ENCODE data around the gene MLPH. TPM values are rescaled to one million over a fixed set of nuclear protein-coding genes. Genes with fewer than 3 reads are reported as not detected.

Gene MLPH
- total and polyA plus RNA-seq, 2 of the 13 experiments (the other 11 are each of a cell fraction or from before 2014, with no cell fraction given), result 0.12 TPM; not detected in 1

DNA sequence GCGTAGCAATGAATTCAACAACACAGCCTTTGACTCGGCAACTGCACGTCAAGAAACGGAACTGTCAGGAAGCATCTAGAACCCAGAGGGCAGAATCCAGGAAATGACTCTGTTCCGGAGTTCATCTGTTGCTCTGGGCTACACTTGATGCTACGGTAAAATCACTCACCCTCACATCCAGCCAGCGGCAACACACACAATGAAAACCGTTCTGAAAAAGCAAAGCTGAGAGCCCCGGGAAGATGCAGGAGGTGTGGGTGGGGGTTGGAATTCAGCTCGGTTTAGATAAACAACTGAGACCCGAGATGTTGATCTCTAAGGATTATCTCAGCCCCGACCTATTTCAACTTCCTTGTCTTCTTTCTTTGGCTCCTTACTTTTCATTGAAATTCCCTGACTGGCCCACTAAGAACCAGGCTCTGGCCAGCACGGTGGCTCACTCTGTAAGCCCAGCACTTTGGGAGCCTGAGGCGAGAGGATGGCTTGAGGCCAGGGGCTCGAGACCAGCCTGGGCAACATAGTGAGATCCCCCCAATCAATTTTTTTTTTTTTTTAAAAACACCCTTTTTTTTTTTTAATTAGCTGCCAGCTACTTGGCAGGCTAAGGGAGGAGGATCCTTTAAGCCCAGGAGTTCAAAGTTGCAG lies 116.8 kb downstream of the MLPH start (continued):
- TF ChIP-seq ZNF577 (CRISPR knock-in tag; IDR thresholded peaks at IDR 0.05; ENCODE audit: borderline replicate concordance, low read depth) (no peak), ZNF280D (CRISPR knock-in tag; IDR thresholded peaks at IDR 0.05) (no peak), ZBTB43 (CRISPR knock-in tag; conservative IDR thresholded peaks at IDR 0.05) (no peak), RARG (CRISPR knock-in tag; IDR thresholded peaks at IDR 0.05; ENCODE audit: low read depth) (no peak), CBX1 (IDR thresholded peaks at IDR 0.05; ENCODE audit: low read depth) (no peak), YEATS2 (CRISPR knock-in tag; IDR thresholded peaks at IDR 0.05; ENCODE audit: borderline replicate concordance) (0 out of 2 replicates have a peak, but pooled peaks have one; percentile 26), ZNF607 (CRISPR knock-in tag; IDR thresholded peaks at IDR 0.05; ENCODE audit: borderline replicate concordance) (0 out of 2 replicates have a peak, but pooled peaks have one; percentile 12), HMG20A (CRISPR knock-in tag; IDR thresholded peaks at IDR 0.05; ENCODE audit: borderline replicate concordance) (no peak), ELF3 (CRISPR knock-in tag; IDR thresholded peaks at IDR 0.05) (peak; percentile 80), LBX2 (CRISPR knock-in tag; IDR thresholded peaks at IDR 0.05; ENCODE audit: borderline replicate concordance) (no peak), MEIS2 (CRISPR knock-in tag; IDR thresholded peaks at IDR 0.05) (peak; percentile 45; the same call in 1 of the 2 replicates), NFKBIZ (CRISPR knock-in tag; IDR thresholded peaks at IDR 0.05) (no peak), ZNF556 (CRISPR knock-in tag; IDR thresholded peaks at IDR 0.05; ENCODE audit: borderline replicate concordance) (no peak), ZNF614 (CRISPR knock-in tag; IDR thresholded peaks at IDR 0.05; ENCODE audit: borderline replicate concordance) (0 out of 2 replicates have a peak, but pooled peaks have one; percentile 42), SMAD3 (CRISPR knock-in tag; IDR thresholded peaks at IDR 0.05) (no peak), POGK (CRISPR knock-in tag; conservative IDR thresholded peaks at IDR 0.05) (no peak), GTF2F1 (IDR thresholded peaks at IDR 0.05; ENCODE audit: low read length) (no peak)
